IPS-NIHi7 (cell line): ENCODE data around the gene AHSP.
"Not testable (repeated sequence)": the region's sequence is repeated elsewhere in the genome, so short reads cannot be mapped to it uniquely, and the experiment has no call there.

ENCODE experiments used
- DNase-seq: peaks from one replicate; pipeline ENCODE4 v3.0.0; 2012; ENCODE audit warnings: mixed read lengths; ENCODE audit errors: extremely low spot score

AHSP gene

DNA sequence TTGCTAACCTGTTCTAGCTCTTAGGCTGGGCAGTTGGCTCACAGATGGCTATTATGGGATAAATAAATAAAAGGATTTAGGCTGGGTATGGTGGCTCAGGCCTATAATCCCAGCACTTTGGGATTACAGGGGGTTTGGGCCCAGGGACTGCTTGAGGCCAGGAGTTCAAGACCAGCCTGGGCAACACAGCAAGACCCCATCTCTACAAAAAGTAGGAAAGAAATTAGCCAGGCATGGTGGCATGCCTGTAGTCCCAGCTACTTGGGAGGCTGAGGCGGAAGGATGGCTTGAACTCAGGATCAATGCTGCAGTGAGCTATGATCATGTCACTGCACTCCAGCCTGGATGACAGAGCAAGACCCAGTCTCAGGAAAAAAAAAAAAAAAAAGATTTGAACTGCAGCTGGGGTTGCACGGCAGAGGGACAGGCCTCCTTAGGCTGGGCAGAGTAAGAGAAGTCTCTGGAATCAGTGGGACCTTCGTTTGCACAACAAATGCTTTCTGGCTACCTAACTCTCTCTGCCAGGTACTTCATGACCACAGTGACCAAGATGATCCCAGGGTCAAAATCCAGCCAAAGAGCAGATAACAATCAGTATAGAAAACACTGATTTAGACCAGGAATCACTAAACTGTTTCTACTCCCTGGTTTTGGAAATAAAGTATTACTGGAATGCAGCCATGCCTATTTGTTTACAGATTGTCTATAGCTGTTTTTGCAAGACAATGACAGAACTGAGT is 26.3 kb upstream of the AHSP start:
- DNase-seq = no peak

DNA sequence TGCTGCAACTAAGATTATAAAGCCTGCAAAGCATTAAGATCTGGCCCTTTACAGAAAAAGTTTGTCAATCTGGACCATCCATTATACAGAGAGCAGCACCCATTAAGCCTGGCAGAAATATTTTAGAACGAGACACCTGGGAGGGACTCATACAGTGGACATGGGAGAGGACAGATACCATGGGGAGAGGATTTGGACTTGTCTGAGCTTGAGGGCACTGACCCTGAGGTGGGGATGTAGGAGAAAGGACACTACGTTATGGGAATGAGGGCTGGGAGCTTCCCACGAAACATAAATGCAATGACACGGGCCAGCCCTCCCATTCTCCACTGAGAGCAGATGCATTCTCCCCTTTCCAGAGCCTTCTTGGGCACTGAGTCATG is 25.7 kb upstream of the AHSP start:
- DNase-seq = no peak

DNA sequence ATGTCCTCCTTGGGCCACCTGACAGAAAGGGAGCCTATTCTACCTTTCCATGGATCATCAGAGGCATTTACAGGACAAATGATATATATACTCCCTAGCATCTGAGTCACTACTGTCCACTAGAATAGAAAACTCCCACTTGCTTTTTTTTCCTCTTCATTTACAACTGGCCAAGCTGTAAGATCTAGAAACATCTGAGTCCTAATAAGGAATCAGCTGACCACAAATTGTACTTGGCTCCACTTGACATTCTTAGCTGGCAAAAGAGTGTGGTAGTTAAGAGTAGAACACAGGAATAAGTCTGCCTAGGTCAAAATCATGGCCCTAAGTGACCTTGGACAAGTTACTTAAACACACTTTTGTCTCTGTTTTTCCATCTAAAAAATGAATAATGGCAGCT is 24.7 kb upstream of the AHSP start:
- DNase-seq = no peak

DNA sequence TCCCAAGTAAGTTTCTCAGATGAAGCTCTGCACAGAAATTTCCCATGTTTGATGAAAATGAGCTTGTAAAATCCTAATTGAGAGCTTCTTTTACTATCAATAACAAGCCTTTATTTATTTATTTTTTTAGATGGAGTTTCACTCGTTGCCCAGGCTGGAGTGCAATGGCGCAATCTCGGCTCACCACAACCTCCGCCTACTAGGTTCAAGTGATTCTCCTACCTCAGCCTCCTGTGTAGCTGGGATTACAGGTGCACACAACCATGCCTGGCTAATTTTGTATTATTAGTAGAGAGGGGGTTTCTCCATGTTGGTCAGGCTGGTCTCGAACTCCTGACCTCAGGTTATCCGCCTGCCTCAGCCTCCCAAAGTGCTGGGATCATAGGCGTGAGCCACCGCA is 24.1 kb upstream of the AHSP start:
- not testable (repeated sequence) for DNase-seq

DNA sequence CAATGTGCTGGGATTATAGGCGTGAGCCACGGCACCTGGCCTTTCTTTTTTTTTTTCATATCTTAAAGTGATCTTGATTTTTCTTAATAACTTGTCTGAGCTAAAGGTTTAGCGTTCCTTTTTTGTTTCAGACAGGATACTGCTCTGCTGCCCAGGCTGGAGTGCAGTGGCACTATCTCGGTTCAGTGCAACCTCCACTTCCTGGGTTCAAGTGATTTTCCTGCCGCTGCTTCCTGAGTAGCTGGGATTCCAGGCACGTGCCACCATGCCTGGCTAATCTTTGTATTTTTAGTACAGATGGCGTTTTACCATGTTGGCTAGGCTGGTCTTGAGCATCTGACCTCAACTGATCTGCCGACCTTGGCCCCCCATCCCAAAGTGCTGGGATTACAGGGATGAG is 23.5 kb upstream of the AHSP start:
- no peak for DNase-seq

DNA sequence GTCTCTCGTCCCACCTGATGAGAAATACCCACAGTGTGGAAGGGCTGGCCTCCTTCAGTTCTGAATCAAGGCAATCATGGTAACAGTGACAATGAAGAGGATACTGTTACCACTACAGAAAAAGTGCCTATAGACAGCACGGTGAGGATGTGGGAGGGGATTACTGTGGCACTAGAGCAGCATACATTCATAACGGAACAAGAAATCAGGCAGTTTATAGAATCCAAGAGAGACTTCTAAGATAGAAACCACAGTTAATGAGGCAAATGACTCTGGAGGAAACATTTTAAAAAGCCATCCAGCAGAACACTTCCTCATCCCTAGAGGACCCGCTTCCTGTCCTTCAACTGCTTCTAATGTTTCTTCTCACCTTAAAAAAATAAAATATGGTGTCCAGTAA is 22.2 kb upstream of the AHSP start:
- no peak for DNase-seq

DNA sequence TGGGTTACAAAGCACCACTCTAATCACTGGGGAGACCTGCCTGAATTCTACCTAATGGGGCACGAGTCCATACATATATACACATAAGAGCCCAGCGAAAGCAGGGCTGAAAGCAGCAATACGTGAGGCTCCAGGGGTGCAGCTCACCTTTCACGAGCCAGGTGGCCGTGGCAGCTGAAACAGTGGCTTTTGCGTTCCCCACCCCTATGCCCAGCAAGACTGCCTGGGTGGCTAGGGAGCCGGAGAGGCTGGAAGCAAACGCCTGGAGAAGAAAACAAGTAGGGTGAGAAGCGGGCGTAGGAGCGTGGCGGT is 20.1 kb upstream of the AHSP start:
- no peak for DNase-seq

DNA sequence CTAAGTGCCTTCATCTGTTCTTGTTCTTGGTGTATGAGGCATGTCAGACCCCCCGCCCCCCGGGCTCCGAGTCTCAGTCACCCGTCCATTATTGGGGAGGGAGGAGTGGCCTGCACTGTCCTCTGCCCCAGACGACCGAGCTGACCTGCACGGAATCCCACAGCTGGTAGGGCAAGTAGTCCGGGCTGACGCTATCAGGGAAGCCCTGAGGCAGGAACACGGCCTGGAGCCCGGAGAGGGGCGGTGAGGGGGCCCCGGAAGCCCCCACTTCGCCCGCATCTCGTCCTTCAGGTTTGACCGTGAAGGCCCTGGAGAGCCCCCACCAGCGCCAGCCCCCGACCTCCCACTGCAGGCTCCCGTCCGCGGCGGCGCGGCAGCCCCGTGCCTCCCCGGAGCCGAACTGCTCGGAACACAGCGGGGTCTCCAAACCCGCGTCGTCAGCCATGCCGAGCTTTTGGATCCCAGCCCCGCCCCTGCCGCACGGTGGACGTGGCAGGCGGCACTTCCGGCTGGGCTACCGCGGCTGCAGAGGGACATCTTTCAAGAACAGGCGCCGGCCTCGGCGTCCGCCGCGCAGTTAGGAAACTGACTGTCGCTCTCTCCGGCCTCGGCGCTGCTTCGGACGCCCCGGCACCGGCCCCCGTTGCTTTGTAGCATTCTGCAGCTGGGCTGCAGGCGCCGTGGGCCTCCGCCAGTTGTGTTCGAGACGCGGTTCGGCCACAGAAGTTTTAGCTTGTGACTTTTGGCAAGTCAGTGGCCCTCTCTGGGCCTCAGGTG is 19.6 kb upstream of the AHSP start, which contains the start of gene RUSF1:
Gene RUSF1 (minus strand): TSS at position 463 of the 777 bp plus-strand sequence. CDS start 18 bp downstream, at position 445.
- peak; percentile 94 for DNase-seq

DNA sequence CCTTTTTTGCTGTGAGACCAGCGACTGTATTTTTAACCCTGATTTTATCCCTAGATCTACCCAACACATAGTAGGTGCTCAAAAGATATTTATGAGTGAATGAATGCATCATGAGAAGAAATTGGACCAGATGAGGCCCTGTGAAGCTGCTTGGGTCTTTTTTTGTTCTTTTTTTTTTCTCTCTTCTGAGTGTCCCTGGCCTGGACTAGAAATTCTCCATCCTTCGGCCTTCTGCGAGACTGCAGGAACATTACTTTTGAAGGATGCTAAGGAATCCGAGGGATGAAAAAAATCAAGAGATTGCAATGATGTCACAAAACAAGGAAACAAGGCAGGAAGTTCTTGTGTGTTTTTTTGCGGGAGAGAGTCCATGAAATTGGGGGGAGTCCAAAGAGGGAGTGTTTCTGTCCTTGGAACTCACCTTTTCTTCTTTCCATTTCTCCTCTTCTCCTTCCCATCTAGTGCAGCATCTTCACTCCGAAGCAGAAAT is 18.9 kb upstream of the AHSP start:
- DNase-seq = no peak

DNA sequence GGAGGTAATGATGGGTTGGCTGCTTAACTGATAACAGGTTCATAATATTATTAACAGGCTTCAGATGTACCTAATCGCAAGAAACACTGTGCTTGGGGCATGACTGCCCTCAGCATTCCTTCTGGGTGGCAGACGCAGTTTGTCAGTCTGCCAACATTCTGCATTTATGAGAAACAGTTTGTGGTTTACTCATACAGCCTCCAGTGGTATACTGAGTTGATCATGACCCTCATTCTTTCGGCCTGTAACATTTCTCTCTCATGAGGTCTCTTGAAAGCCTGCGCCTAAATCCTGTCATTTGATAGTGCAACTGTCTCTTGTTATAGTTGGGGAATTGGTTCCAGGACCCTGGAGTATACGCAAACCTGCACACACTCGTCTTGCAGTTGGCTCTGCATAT is 14.6 kb upstream of the AHSP start:
- DNase-seq = no peak

DNA sequence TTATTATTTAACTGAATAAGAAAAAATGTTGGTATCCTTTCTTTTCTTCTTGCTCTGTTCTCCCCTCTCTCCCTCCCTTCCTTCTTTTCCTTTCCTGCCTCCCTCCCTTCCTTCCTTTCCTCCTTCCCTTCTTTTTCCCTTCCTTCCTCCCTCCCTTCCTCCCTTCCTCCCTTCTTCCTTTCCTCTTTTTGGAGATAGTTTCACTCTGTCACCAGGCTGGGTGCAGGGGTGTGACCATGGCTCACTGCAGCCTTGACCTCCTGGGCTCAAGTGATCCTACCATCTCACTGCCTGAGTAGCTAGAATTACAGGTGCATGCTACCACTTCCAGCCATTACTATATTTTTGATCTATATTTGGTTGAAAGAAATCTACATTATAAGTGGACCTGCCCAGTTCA is 13.8 kb upstream of the AHSP start:
- no peak for DNase-seq

DNA sequence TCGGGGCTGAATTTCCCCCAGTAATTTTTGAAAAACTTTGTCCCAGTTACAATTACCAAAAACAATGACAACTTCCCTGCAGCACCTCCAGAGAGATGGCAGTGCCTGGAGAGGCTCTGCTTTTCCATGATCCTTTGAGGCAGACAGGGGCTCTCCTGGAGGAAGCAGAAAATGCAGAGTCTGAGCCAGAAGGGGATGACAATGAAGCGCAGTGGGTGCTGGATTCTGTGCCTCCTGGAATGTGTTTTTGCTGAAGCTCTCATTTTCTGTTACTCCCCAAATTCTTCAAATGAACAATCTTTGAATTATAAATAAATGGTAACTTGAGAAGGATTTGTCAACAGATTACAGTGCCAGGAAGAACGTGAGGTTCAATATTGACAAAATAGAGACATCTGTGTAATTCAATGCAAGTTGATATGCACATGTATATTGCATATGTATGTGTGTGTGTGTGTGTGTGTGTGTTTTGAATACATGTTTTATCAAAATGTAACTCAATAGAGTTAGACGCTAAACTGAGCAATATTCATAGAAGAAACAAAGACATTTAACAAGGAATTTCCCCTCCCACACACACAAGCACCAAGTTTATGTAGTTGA is 9.8 kb upstream of the AHSP start:
- DNase-seq = no peak

DNA sequence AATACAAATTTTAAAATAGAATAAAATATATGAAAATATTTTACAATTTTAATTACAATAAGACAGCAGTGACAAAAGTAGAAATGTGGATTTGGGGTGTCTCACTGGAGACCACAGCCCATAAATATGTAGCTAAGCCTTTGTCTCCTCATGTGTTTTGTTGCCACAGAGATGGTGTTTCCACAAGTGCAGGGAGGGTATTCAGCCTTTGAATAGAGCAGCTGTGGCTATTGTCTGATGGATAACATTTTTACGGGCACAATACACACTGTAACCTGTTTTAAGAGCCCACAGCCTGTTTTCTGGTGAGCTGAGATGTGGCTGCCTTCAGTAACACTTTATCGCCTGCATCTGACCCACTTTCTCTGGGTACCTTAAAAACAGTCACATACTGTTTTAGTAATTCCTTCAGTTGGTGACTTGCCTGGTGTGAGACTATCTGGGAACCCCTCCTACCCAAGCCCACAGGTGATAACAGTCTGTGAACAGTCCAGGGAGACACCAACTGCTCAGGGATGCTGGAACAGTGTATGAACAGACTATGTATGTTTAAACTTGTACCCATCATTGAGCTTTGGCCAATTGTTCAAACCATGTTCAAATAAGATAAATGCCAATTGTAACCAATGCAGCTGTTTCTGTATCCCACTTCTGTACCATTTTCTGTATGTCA is 7.8 kb upstream of the AHSP start:
- no peak for DNase-seq

DNA sequence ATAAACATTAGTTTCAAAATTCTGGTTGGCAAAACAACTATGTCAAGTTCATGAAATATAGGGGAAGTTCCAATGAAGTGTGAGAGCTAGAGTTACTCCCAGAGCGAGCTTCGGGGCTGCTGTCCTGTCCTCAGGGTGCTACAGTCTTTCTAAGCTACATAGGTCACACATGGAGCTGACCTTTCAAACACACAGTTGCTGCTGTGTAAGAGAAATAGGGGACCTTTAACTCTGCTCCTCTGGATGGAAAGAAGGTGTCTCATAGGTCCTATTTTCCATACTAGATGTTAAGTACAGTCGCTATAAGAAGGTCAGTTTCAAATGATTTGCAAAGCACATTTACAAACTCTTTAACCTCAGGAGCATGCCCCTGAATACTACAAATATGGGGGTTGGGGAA is 6.3 kb upstream of the AHSP start:
- DNase-seq = no peak

DNA sequence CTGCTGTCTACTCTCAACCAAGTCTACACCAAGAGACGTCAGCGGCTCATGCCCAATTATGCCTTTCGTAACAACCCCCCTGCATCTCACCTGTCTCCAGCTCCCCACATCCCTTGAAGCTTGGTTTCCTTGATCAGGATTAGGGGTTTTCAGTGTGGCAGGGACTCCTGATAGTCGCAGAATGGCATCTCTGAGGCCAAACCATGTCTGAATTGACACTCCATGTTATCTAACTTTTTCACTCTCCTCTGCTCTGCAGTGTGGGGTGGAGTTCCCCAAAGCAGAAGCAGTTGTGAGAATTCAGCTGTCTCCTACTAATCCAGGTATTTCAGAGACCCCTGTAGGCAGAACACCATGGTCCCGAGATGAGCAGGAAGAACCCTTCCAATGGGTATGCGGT is 5.6 kb upstream of the AHSP start:
- no peak for DNase-seq

DNA sequence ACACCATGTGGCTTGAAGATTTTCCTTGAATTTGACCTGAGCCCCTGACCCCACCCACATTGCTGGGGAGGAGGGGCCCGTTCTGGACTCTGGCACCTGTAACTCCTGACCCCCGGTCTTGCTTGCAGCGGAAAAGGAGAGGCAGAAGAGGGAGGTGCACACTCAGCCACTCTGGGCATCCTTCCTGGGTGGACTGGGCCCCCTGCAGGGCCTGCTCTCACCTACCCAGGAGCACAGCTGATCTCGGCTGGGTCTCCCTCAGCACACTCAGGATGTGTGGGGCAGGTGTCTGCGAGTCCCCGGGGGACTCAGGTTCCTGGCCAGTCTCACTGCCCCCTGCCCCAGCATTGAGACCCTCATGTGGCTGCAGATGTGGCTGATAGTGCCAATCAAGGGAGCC is 3.9 kb upstream of the AHSP start:
- DNase-seq = not testable (repeated sequence)

DNA sequence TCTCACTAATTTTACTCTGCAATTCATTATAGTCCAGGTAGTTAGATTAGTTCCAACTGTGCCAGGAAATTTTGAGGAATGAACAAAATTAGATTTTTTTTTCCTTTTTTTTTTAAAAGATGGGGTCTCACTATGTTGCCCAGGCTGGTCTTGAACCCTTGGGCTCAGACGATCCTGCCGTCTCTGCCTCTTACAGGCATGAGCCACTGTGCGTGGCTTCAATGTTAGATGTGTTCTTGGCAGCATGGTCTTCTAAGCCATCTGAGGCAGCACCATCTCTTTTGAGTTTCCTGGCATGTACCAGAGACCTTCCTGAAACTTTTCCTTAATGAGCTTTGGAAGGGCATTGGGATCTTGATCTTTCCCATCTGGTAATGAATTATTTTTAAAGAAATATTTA is 2.6 kb upstream of the AHSP start:
- DNase-seq = no peak

DNA sequence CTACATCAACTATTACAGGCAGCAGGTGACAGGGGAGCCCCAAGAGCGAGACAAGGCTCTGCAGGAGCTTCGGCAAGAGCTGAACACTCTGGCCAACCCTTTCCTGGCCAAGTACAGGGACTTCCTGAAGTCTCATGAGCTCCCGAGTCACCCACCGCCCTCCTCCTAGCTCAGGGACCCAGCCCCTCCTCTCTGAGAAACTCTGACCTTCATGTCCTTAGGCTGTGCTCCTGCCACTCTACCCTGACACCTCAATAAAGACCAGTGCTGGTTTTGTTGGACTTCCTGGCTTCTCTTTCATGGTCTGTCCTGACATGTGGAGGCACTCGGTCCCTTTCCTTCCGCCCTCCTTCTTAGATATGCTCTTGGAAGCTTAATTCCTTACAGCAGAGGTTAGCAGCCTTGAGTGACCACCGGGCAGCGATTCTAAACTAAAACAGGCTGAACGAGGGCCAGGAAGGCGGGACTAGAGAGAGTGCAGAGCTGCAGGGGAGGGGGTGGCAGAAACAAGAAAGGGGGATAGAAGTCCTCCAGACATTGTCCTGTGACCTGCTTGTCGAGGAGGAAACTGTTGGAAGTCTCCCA is 915 bp downstream of the AHSP start:
- DNase-seq = peak; percentile 18

DNA sequence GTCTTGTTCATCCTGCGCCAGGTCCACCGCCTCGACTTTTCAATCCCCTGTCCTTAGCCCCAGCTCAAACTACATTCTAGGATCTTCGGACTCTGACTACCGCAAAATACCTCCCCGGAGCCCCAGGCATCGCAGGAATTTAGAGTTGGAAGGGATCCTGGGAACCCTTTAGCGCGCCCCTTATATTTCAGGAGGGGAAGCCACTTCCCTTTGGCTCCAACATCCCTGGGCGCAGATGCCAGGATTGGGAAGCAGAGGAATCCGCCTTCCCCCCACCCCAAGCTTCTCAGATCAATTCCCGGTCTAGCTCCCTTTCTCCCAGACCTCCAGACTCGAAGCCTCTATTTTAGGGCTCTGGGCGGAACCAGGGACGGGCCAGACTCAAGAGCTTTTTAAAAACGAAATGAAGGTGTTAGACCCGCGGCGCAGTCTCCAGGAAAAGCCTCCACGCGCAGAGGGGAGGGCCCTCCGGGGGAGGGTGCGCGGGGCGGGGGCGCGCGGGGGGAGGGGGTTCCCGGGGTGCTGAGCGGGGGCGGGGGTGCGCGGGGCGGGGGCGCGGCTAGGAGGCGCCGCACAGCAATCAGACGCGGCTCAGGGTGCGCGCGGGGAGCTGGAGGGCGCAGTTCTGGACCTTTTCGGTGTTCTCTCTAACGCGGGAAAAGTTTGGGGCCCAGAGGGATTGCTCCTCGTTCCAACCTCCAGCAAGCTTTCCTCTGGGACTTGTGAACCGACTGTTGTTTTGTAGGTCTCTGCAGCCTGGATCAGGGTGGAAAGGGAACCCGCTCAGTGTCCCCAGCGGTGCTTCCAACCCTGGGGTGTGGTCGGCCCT is 1.6 kb downstream of the AHSP start:
- DNase-seq = peak; percentile 46

DNA sequence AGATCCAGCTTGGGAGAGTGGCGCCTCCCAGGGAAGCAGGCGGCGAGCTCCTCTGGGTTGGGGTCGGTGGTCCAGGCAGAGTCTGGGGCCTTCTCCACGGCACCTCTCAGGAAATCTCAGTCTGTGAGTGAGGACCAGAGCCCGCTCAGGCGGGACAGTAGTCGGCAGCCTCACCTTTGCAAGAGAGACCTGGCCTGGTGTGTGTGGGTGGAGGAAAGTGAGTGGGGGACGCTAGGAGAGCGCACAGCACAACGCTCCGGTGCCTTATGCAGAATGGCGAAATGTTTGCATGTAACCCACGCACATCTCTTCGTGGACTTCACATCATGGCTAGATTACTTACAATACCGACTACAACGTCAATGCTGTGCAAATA is 2.2 kb downstream of the AHSP start:
- peak; percentile 13 for DNase-seq

DNA sequence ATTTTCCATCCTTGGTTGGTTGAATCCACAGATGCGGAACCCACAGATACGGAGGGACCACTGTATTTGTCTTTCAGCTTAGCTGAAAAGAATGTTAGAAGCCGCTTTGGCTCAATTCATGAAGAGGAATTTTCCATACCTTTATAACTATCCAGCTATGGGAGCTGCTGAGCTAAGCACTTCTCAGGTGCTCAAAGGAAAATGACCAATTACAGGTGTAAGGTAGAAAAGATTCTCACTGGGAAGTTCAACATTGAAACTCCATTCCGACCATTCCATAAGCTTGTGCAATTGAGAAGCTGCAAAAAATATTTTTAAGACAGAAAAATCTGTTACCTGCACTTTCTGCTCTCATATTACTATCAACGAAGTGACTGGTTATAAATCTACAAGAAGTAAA is 2.7 kb downstream of the AHSP start:
- no peak for DNase-seq
